ENCODE measurements around the gene RNF207. TPM values are rescaled to one million over a fixed set of nuclear protein-coding genes. Genes with fewer than 3 reads are reported as not detected.

RNF207 gene
- total and polyA plus RNA-seq, 2 of the 8 experiments (the other 6 are each of a cell fraction or from before 2014, with no cell fraction given), result 3.9 to 5.4 TPM

DNA sequence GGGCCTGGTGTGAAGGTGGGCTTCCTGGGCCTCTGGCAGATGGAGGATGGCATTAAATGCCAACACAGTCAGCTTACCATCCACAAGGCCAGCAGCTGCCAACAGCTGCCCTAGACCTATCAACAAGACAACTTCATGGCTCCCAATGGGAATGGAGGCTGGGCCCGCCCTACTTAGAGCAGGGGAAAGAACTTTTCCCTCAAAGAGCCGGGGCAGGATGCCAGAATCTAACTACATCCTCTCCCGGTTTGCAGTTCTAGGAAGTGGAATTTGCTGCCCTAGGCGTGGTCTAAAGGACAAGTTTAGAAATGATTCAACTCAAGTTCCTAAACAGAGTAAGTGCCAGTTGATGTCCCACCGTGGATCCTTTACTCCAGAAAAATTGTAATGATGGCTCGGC, 16.7 kb downstream of the RNF207 start (continued):
- TF ChIP-seq, protein P1, sequence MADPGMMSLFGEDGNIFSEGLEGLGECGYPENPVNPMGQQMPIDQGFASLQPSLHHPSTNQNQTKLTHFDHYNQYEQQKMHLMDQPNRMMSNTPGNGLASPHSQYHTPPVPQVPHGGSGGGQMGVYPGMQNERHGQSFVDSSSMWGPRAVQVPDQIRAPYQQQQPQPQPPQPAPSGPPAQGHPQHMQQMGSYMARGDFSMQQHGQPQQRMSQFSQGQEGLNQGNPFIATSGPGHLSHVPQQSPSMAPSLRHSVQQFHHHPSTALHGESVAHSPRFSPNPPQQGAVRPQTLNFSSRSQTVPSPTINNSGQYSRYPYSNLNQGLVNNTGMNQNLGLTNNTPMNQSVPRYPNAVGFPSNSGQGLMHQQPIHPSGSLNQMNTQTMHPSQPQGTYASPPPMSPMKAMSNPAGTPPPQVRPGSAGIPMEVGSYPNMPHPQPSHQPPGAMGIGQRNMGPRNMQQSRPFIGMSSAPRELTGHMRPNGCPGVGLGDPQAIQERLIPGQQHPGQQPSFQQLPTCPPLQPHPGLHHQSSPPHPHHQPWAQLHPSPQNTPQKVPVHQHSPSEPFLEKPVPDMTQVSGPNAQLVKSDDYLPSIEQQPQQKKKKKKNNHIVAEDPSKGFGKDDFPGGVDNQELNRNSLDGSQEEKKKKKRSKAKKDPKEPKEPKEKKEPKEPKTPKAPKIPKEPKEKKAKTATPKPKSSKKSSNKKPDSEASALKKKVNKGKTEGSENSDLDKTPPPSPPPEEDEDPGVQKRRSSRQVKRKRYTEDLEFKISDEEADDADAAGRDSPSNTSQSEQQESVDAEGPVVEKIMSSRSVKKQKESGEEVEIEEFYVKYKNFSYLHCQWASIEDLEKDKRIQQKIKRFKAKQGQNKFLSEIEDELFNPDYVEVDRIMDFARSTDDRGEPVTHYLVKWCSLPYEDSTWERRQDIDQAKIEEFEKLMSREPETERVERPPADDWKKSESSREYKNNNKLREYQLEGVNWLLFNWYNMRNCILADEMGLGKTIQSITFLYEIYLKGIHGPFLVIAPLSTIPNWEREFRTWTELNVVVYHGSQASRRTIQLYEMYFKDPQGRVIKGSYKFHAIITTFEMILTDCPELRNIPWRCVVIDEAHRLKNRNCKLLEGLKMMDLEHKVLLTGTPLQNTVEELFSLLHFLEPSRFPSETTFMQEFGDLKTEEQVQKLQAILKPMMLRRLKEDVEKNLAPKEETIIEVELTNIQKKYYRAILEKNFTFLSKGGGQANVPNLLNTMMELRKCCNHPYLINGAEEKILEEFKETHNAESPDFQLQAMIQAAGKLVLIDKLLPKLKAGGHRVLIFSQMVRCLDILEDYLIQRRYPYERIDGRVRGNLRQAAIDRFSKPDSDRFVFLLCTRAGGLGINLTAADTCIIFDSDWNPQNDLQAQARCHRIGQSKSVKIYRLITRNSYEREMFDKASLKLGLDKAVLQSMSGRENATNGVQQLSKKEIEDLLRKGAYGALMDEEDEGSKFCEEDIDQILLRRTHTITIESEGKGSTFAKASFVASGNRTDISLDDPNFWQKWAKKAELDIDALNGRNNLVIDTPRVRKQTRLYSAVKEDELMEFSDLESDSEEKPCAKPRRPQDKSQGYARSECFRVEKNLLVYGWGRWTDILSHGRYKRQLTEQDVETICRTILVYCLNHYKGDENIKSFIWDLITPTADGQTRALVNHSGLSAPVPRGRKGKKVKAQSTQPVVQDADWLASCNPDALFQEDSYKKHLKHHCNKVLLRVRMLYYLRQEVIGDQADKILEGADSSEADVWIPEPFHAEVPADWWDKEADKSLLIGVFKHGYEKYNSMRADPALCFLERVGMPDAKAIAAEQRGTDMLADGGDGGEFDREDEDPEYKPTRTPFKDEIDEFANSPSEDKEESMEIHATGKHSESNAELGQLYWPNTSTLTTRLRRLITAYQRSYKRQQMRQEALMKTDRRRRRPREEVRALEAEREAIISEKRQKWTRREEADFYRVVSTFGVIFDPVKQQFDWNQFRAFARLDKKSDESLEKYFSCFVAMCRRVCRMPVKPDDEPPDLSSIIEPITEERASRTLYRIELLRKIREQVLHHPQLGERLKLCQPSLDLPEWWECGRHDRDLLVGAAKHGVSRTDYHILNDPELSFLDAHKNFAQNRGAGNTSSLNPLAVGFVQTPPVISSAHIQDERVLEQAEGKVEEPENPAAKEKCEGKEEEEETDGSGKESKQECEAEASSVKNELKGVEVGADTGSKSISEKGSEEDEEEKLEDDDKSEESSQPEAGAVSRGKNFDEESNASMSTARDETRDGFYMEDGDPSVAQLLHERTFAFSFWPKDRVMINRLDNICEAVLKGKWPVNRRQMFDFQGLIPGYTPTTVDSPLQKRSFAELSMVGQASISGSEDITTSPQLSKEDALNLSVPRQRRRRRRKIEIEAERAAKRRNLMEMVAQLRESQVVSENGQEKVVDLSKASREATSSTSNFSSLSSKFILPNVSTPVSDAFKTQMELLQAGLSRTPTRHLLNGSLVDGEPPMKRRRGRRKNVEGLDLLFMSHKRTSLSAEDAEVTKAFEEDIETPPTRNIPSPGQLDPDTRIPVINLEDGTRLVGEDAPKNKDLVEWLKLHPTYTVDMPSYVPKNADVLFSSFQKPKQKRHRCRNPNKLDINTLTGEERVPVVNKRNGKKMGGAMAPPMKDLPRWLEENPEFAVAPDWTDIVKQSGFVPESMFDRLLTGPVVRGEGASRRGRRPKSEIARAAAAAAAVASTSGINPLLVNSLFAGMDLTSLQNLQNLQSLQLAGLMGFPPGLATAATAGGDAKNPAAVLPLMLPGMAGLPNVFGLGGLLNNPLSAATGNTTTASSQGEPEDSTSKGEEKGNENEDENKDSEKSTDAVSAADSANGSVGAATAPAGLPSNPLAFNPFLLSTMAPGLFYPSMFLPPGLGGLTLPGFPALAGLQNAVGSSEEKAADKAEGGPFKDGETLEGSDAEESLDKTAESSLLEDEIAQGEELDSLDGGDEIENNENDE (IDR thresholded peaks at IDR 0.05; ENCODE audit: insufficient replicate concordance, low read length), result no peak
- TF ChIP-seq SAP30 (IDR thresholded peaks at IDR 0.05; ENCODE audit: insufficient read depth, insufficient replicate concordance, low read length), result no peak
- no peak for TF ChIP-seq HDAC6 (IDR thresholded peaks at IDR 0.05; ENCODE audit: low read depth, low read length)
- TF ChIP-seq HDAC2 (IDR thresholded peaks at IDR 0.05; ENCODE audit: borderline replicate concordance in 1 of 2, low read depth in 2 of 2, low read length in 2 of 2), result no peak
- TF ChIP-seq SP1 (IDR thresholded peaks at IDR 0.05; ENCODE audit: low read depth, low read length), result no peak
- no peak for TF ChIP-seq POU5F1 (IDR thresholded peaks at IDR 0.05; ENCODE audit: low read depth, low read length)
- TF ChIP-seq, protein P2, sequence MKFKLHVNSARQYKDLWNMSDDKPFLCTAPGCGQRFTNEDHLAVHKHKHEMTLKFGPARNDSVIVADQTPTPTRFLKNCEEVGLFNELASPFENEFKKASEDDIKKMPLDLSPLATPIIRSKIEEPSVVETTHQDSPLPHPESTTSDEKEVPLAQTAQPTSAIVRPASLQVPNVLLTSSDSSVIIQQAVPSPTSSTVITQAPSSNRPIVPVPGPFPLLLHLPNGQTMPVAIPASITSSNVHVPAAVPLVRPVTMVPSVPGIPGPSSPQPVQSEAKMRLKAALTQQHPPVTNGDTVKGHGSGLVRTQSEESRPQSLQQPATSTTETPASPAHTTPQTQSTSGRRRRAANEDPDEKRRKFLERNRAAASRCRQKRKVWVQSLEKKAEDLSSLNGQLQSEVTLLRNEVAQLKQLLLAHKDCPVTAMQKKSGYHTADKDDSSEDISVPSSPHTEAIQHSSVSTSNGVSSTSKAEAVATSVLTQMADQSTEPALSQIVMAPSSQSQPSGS (IDR thresholded peaks at IDR 0.05; ENCODE audit: low read length), result no peak
